ENCODE measurements around the gene PPIE. TPM values are rescaled to one million over a fixed set of nuclear protein-coding genes. Genes with fewer than 3 reads are reported as not detected.

Gene PPIE
- total and polyA plus RNA-seq, 2 of the 4 experiments (the other 2 are of a cell fraction): 40.9 to 68.1 TPM

DNA sequence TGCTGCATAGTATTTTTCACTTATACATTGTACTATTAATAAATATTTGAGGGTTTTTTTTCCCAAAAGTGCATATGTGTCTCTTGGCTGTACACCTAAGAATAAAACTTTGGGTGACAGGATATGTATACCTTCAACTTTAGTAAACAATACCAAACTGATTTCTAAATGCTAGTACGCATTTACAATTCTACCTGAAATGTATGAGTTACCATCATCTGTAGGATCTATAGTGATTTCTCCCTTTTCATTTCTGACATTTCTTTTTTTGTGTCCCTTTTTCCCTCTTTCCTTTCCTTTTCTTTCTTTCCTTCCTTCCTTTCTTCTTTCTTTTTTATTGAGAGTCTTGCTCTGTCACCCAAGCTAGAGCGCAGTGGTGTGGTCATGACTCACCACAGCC lies 66.7 kb downstream of the PPIE start:
- intact Hi-C loops (cut with micrococcal nuclease): loop anchor here (10.0 kb wide), 1 partner anchor 201 kb away; no protein-coding TSS in a partner anchor

More for the DNA sequence above, 66.7 kb downstream of the PPIE start:
- no CpG with 5 or more reads among the region's 2 CpGs for WGBS, 2 experiments (ENCODE audit: extremely low coverage in 2 of 2, insufficient read length in 1 of 2)
- no peak for ATAC-seq (ENCODE audit: low read depth)
- H3K9me1 ChIP-seq (ENCODE audit: insufficient read depth, low read length): no peaks in the 10 kb centered on the region
- no peak overlapping the region for H3K4ac ChIP-seq (ENCODE audit: low read depth, low read length)
- no peak overlapping the region for H4K8ac ChIP-seq (ENCODE audit: low read depth in 2 of 2, low read length in 2 of 2)
- H3K18ac ChIP-seq (ENCODE audit: low read depth, low read length): no peak overlapping the region
- peaks cover 6% of the 10 kb centered on the region for H3K9me3 ChIP-seq (ENCODE audit: control insufficient read depth, insufficient read depth, low read length)
- no peak overlapping the region for H2AK9ac ChIP-seq (replicated peaks; ENCODE audit: low read depth, low read length, poor library complexity)
- no peak overlapping the region for H2AK5ac ChIP-seq (ENCODE audit: low read depth, low read length)
- no peak overlapping the region for H2BK120ac ChIP-seq (ENCODE audit: low read depth, low read length)
- H3K23ac ChIP-seq (ENCODE audit: low read depth, low read length): no peak overlapping the region
- H4K5ac ChIP-seq (ENCODE audit: low read depth, low read length): no peak overlapping the region
- no peak overlapping the region for H3K56ac ChIP-seq (ENCODE audit: extremely low read depth, insufficient read depth, low read length)
- H4K20me1 ChIP-seq (ENCODE audit: insufficient read depth, low read length): no peaks in the 10 kb centered on the region
- H3K27ac ChIP-seq (ENCODE audit: insufficient read depth, low read length): no peak overlapping the region
- no peak overlapping the region for H2AFZ ChIP-seq (replicated peaks; ENCODE audit: low read length, poor library complexity)
- peaks cover 16% of the 10 kb centered on the region for H3K27me3 ChIP-seq (ENCODE audit: control insufficient read depth, insufficient read depth, low read length)
- POLR2A ChIA-PET (ENCODE audit: unreplicated experiment): no interaction called here
- no peak overlapping the region for H2BK15ac ChIP-seq (ENCODE audit: low read depth, low read length)
- no peak overlapping the region for H4K91ac ChIP-seq (ENCODE audit: insufficient read depth, low read depth, low read length)
- DNase-seq: no peak
- H2BK20ac ChIP-seq (ENCODE audit: low read depth, low read length): no peak overlapping the region
- H3K4me1 ChIP-seq (ENCODE audit: control insufficient read depth, insufficient read depth, low read length): no peaks in the 10 kb centered on the region
- CTCF ChIA-PET: no interaction called here
- no peak overlapping the region for H3K4me3 ChIP-seq (ENCODE audit: insufficient read depth, low read depth, low read length)
- H3K4me2 ChIP-seq (ENCODE audit: low read depth, low read length): no peak overlapping the region
- BruUV-seq (replicated peaks): no TSS peak
- H3K9ac ChIP-seq (ENCODE audit: low read depth, low read length): no peak overlapping the region
- dilution Hi-C loops (cut with HindIII; ENCODE audit: low sequenced_read_pairs, unreplicated experiment): no loop called here
- H3K14ac ChIP-seq (replicated peaks; ENCODE audit: low read depth, low read length): no peak overlapping the region
- H3K79me1 ChIP-seq (ENCODE audit: low read depth in 1 of 2, low read length in 2 of 2): no peaks in the 10 kb centered on the region
- no peak overlapping the region for H2BK5ac ChIP-seq (ENCODE audit: low read depth, low read length, poor library complexity, severe bottlenecking)
- in situ Hi-C loops (cut with MboI; ENCODE audit: low sequenced_read_pairs): no loop called here
- no peak for TF ChIP-seq POLR2A (IDR thresholded peaks at IDR 0.05; ENCODE audit: low read depth, low read length)
- no peak for TF ChIP-seq CEBPB (IDR thresholded peaks at IDR 0.05; ENCODE audit: low read depth, low read length)
- TF ChIP-seq, protein P1, sequence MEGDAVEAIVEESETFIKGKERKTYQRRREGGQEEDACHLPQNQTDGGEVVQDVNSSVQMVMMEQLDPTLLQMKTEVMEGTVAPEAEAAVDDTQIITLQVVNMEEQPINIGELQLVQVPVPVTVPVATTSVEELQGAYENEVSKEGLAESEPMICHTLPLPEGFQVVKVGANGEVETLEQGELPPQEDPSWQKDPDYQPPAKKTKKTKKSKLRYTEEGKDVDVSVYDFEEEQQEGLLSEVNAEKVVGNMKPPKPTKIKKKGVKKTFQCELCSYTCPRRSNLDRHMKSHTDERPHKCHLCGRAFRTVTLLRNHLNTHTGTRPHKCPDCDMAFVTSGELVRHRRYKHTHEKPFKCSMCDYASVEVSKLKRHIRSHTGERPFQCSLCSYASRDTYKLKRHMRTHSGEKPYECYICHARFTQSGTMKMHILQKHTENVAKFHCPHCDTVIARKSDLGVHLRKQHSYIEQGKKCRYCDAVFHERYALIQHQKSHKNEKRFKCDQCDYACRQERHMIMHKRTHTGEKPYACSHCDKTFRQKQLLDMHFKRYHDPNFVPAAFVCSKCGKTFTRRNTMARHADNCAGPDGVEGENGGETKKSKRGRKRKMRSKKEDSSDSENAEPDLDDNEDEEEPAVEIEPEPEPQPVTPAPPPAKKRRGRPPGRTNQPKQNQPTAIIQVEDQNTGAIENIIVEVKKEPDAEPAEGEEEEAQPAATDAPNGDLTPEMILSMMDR (conservative IDR thresholded peaks at IDR 0.05; ENCODE audit: low read depth, low read length): no peak
- TF ChIP-seq, protein P2, sequence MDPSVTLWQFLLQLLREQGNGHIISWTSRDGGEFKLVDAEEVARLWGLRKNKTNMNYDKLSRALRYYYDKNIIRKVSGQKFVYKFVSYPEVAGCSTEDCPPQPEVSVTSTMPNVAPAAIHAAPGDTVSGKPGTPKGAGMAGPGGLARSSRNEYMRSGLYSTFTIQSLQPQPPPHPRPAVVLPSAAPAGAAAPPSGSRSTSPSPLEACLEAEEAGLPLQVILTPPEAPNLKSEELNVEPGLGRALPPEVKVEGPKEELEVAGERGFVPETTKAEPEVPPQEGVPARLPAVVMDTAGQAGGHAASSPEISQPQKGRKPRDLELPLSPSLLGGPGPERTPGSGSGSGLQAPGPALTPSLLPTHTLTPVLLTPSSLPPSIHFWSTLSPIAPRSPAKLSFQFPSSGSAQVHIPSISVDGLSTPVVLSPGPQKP (IDR thresholded peaks at IDR 0.05; ENCODE audit: borderline replicate concordance, low read depth, low read length): no peak
- TF ChIP-seq MXI1 (IDR thresholded peaks at IDR 0.05; ENCODE audit: borderline replicate concordance, low read depth, low read length): no peak
- TF ChIP-seq RFX5 (IDR thresholded peaks at IDR 0.05; ENCODE audit: low read depth, low read length): no peak
- H3K36me3 ChIP-seq (ENCODE audit: control insufficient read depth, insufficient read depth, low read length): no peaks in the 10 kb centered on the region

Data from IMR-90 (cell line).